Peyer's patch (tissue), 4 donors: ENCODE data around the gene PRR33. TPM values are rescaled to one million over a fixed set of nuclear protein-coding genes. Genes with fewer than 3 reads are reported as not detected.

ENCODE experiments used
- DNase-seq, 3 donors: peaks; one replicate each; pipeline ENCODE4 v3.0.0-alpha.2; 2017 to 2019
- H3K27ac ChIP-seq, 4 donors: fragments of 200-600 bp; sonication (generic); one replicate each; pipeline ENCODE4 v1.5.1; 2016 to 2019
- H3K27me3 ChIP-seq, 2 donors: fragments of 200-600 bp; sonication (generic); one replicate each; pipeline ENCODE4 v1.5.1; 2019
- H3K36me3 ChIP-seq, 3 donors: fragments of 200-600 bp; sonication (generic); one replicate each; pipeline ENCODE4 v1.5.1; 2016 to 2019
- H3K4me1 ChIP-seq, 4 donors: fragments of 200-600 bp; sonication (generic); one replicate each; pipeline ENCODE4 v1.5.1; 2016 to 2019
- H3K4me3 ChIP-seq, 4 donors: fragments of 200-600 bp; sonication (generic); 1 replicate in 3 of 4; 2 replicates in 1 of 4; pipeline ENCODE4 v1.5.1; 2016 to 2019; ENCODE audit warnings: mild to moderate bottlenecking in 1 of 4
- H3K9me3 ChIP-seq, 4 donors: fragments of 200-600 bp; sonication (generic); one replicate each; pipeline ENCODE4 v1.5.1; 2016 to 2019; ENCODE audit warnings: mild to moderate bottlenecking in 1 of 4
- CTCF ChIP-seq, 6 experiments: fragments of 450-650 bp in 4 of 6; fragments of 200-600 bp in 2 of 6; sonication (generic) in 1 of 6; IDR thresholded peaks; one replicate each; pipeline ENCODE4 v1.5.1; 2017 to 2019; ENCODE audit warnings: antibody characterized with exemption in 6 of 6, mild to moderate bottlenecking in 3 of 6, moderate library complexity in 1 of 6
- POLR2A ChIP-seq, 2 donors: fragments of 450-650 bp; IDR thresholded peaks; one replicate each; pipeline ENCODE4 v1.5.1; 2017; ENCODE audit warnings: antibody characterized with exemption in 2 of 2, mild to moderate bottlenecking in 2 of 2, moderate library complexity in 2 of 2
- total RNA-seq, 4 donors: library from RNA; depleted of rRNA; stranded (reverse); fragments of >200 nt; gene quantifications; one replicate each; pipeline ENCODE4 v1.1.0, GENCODE V29; 2016

Gene PRR33
- total RNA-seq, 4 donors from 2014 or later, result not detected

DNA sequence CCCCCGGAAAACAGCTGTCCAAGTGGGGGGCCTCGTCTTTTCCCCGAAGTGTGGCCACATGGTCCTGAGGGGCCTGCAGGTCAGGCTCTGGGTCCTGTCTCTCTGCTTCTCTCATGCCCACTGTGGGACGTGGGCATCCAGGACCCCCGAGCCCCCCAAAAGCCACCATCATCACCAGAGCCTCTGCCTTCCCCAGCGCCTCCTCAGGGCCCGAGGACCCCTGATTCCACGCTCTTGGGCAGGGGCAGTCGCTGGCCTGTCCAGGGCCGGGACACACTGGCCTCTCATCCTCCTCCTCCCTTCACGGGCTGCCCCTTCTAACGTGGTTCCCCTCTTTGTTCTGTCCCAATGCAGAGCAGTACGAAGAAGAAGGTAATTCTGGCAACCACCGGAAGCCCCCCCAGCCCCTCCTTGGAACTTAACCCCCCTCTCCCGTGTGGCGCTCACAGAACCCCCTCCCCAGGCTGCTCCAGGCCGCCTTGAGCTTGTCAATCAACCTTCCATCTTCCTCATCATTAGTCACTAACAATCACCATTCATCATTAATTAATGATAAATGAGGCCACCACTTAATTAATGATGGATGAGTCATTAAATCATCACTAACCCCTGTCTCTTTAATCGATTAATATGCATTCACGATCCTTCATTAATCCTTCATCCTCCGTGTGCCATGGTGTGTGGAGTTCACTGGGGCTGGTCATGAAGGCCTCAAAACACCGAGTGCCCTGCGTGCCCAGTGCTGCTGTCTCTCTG, 31.7 kb upstream of the PRR33 start:
- H3K27me3 ChIP-seq, result no peaks in the 10 kb centered on the region
- H3K36me3 ChIP-seq, result no peaks in the 10 kb centered on the region
- no peak overlapping the region for H3K4me3 ChIP-seq
- TF ChIP-seq POLR2A (IDR thresholded peaks at IDR 0.05) (no peak), CTCF (IDR thresholded peaks at IDR 0.05) (no peak)
- DNase-seq, result no peak
- H3K4me1 ChIP-seq, result peaks cover 0 to 5% (median 0%) of the 10 kb centered on the region in 4 donors
- no peak overlapping the region for H3K27ac ChIP-seq
- no peaks in the 10 kb centered on the region for H3K9me3 ChIP-seq

- no peaks in the 10 kb centered on the region for H3K9me3 ChIP-seq
- no peak for DNase-seq
- no peak overlapping the region for H3K4me3 ChIP-seq
- no peak overlapping the region for H3K27ac ChIP-seq
- no peaks in the 10 kb centered on the region for H3K27me3 ChIP-seq
- H3K4me1 ChIP-seq, result peaks cover 0 to 5% (median 0%) of the 10 kb centered on the region in 4 donors
- TF ChIP-seq CTCF (IDR thresholded peaks at IDR 0.05), result no peak
- no peaks in the 10 kb centered on the region for H3K36me3 ChIP-seq
Measured at GRCh38 chr11:1922481-1923081, 30.9 kb upstream of the PRR33 start.

DNA sequence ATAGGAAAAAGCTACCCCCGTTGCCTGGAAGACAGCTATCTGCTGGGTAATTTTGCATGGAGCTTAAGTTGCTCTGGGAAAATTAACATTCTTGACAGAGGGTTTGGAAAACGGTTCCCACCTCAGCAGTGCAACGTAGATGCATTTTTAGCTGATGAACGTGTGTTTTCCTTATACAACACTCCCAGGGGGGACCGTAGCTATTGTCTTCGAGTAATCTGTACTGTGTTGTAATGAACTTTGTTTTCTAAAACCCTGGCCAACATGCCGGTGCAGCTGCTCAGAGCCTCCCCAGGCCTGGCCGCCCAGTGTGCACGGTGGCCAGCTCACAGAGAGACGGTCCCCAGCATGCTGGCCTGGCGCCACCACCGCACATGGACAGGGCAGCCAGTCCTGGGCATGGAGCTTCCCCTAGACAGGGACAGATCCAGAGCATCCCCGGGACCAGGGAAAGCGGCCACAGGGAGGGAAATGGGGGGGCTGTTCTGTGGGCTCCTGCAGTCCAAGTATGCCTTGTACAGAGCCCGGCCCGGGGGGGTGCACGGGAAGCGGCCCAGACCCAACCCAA, 30.0 kb upstream of the PRR33 start:
- no peak overlapping the region for H3K27ac ChIP-seq
- no peak overlapping the region for H3K4me3 ChIP-seq
- H3K9me3 ChIP-seq, result no peaks in the 10 kb centered on the region
- no peaks in the 10 kb centered on the region for H3K36me3 ChIP-seq
- peaks cover 0 to 5% (median 0%) of the 10 kb centered on the region in 4 donors for H3K4me1 ChIP-seq
- no peaks in the 10 kb centered on the region for H3K27me3 ChIP-seq
- peak in 1 of 3 donors; percentile 43 for DNase-seq
- TF ChIP-seq POLR2A (IDR thresholded peaks at IDR 0.05) (no peak), CTCF (IDR thresholded peaks at IDR 0.05) (no peak)

DNA sequence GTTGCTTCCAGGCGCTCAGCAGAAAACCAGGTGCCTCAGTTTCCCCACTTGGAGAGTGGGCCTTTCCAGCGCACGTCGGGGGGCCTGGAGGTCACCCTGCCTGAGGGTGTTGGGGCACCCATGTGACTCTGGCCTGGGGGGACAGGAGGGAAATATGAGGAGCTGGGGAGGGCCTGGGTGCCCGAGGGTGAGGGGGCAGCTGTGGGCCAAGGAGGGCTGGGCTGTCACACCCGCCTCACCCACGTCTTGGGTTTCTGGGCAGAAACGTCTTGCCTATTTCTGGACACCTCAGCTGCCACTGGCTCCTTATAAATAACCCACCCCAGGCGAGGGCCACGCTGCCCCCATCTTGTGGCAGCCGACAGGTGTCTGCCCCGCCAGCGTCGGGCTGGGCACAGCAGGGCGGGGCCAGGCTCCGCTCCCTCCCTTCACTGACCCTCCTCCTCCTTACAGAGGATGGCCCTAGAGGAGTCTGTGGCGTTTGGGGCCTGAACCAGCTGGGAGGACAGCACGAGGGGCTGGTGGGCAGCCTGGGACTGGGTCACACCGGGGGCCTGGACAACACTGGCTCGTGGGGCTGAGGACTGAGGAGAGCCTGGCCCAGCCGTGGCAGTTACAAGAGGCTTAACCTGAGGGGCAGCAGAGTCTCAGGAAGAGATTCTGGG, 29.3 kb upstream of the PRR33 start:
- no peak overlapping the region for H3K27ac ChIP-seq

More for the DNA sequence above, 29.3 kb upstream of the PRR33 start:
- Histone ChIP-seq H3K4me3 (no peak overlapping the region), H3K9me3 (no peaks in the 10 kb centered on the region), H3K27me3 (no peaks in the 10 kb centered on the region), H3K36me3 (no peaks in the 10 kb centered on the region), H3K4me1 (peaks cover 0 to 9% (median 0%) of the 10 kb centered on the region in 4 donors)
- no peak for TF ChIP-seq CTCF (IDR thresholded peaks at IDR 0.05)
- TF ChIP-seq POLR2A (IDR thresholded peaks at IDR 0.05), result no peak
- DNase-seq, result peak in 1 of 3 donors; percentile 42
